H9 (cell line): Measurements from ENCODE around the gene SELENOV. TPM values are rescaled to one million over a fixed set of nuclear protein-coding genes. Genes with fewer than 3 reads are reported as not detected.

Experiments
- DNase-seq: peaks from one replicate; pipeline ENCODE4 v3.0.0-alpha.2; 2017
- H2AFZ ChIP-seq: one replicate; pipeline ENCODE4 v1.6.1; 2013; ENCODE audit warnings: mild to moderate bottlenecking, low read length, control low read depth, moderate library complexity
- H2AK5ac ChIP-seq: 2 replicates; pipeline ENCODE4 v1.6.1; 2013; ENCODE audit warnings: low read length, control low read depth, mixed read lengths; ENCODE audit not compliant: insufficient read length
- H2BK120ac ChIP-seq: one replicate; pipeline ENCODE4 v1.6.1; 2013; ENCODE audit warnings: low read depth, mild to moderate bottlenecking, low read length, control low read depth, inconsistent platforms; ENCODE audit not compliant: poor library complexity, severe bottlenecking
- H2BK12ac ChIP-seq: 2 replicates; pipeline ENCODE4 v1.6.1; 2013; ENCODE audit warnings: low read length, control low read depth, mixed read lengths, low read depth; ENCODE audit not compliant: insufficient read length
- H2BK15ac ChIP-seq: 2 replicates; pipeline ENCODE4 v1.6.1; 2013; ENCODE audit warnings: low read depth, low read length, control low read depth
- H2BK20ac ChIP-seq: one replicate; pipeline ENCODE4 v1.6.1; 2013; ENCODE audit warnings: low read depth, mild to moderate bottlenecking, low read length, control low read depth, inconsistent platforms; ENCODE audit not compliant: poor library complexity, severe bottlenecking
- H2BK5ac ChIP-seq: 2 replicates; pipeline ENCODE4 v1.6.1; 2013; ENCODE audit warnings: low read length, control low read depth, mixed read lengths; ENCODE audit not compliant: insufficient read length
- H3K14ac ChIP-seq: 2 replicates; pipeline ENCODE4 v1.6.1; 2013; ENCODE audit warnings: low read length, control low read depth; ENCODE audit not compliant: insufficient read depth
- H3K18ac ChIP-seq: 2 replicates; pipeline ENCODE4 v1.6.1; 2013; ENCODE audit warnings: low read depth, mild to moderate bottlenecking, mixed read lengths, low read length, control low read depth; ENCODE audit not compliant: insufficient read length
- H3K23ac ChIP-seq: 2 replicates; pipeline ENCODE4 v1.6.1; 2013; ENCODE audit warnings: low read length, control low read depth, mixed read lengths, low read depth; ENCODE audit not compliant: insufficient read length
- H3K23me2 ChIP-seq: 2 replicates; pipeline ENCODE4 v1.6.1; 2013; ENCODE audit warnings: low read depth, mild to moderate bottlenecking, mixed read lengths, low read length, control low read depth; ENCODE audit not compliant: insufficient read length, poor library complexity, severe bottlenecking
- H3K27ac ChIP-seq: 2 replicates; pipeline ENCODE4 v1.5.1; 2013; ENCODE audit warnings: low read length, control low read depth, mixed read lengths, low read depth; ENCODE audit not compliant: insufficient read length
- H3K27me3 ChIP-seq: 2 replicates; pipeline ENCODE4 v1.6.1; 2013; ENCODE audit warnings: low read length, control low read depth, inconsistent platforms; ENCODE audit not compliant: insufficient read depth
- H3K4ac ChIP-seq: 2 replicates; pipeline ENCODE4 v1.6.1; 2013; ENCODE audit warnings: low read depth, mild to moderate bottlenecking, control low read depth, inconsistent platforms, low read length, moderate library complexity
- H3K4me1 ChIP-seq: 2 replicates; pipeline ENCODE4 v1.6.1; 2013; ENCODE audit warnings: low read length, control low read depth, inconsistent platforms; ENCODE audit not compliant: insufficient read depth
- H3K4me2 ChIP-seq: 2 replicates; pipeline ENCODE4 v1.6.1; 2013; ENCODE audit warnings: low read length, control low read depth, mixed read lengths; ENCODE audit not compliant: insufficient read length, insufficient read depth
- H3K56ac ChIP-seq: 2 replicates; pipeline ENCODE4 v1.6.1; 2013; ENCODE audit warnings: low read depth, mild to moderate bottlenecking, mixed read lengths, low read length, control low read depth; ENCODE audit not compliant: insufficient read length
- H3K79me1 ChIP-seq: 2 replicates; pipeline ENCODE4 v1.6.1; 2013; ENCODE audit warnings: low read depth, mild to moderate bottlenecking, moderate library complexity, low read length, control low read depth, inconsistent platforms; ENCODE audit not compliant: insufficient read depth, poor library complexity, severe bottlenecking
- H3K79me2 ChIP-seq: 2 replicates; pipeline ENCODE4 v1.6.1; 2013; ENCODE audit warnings: low read length, control low read depth, inconsistent platforms; ENCODE audit not compliant: insufficient read depth
- H3K9ac ChIP-seq: 2 replicates; pipeline ENCODE4 v1.6.1; 2013; ENCODE audit warnings: low read length, control low read depth, mixed read lengths; ENCODE audit not compliant: insufficient read length; ENCODE audit errors: extremely low read depth
- H3K9me3 ChIP-seq: one replicate; pipeline ENCODE4 v1.6.1; 2013; ENCODE audit warnings: low read depth, low read length, inconsistent platforms; ENCODE audit not compliant: control insufficient read depth
- H3T11ph ChIP-seq: one replicate; pipeline ENCODE4 v1.6.1; 2013; ENCODE audit warnings: mild to moderate bottlenecking, low read length, control low read depth, inconsistent platforms
- H4K20me1 ChIP-seq: one replicate; pipeline ENCODE4 v1.6.1; 2013; ENCODE audit not compliant: control insufficient read depth, insufficient read length, insufficient read depth
- H4K5ac ChIP-seq: 2 replicates; pipeline ENCODE4 v1.6.1; 2013; ENCODE audit warnings: low read depth, mild to moderate bottlenecking, mixed read lengths, low read length, control low read depth; ENCODE audit not compliant: insufficient read length
- H4K8ac ChIP-seq: replicated peaks from 2 replicates; pipeline ENCODE4 v1.6.1; 2013; ENCODE audit warnings: low read length, control low read depth, mixed read lengths, low read depth; ENCODE audit not compliant: insufficient read length
- H4K91ac ChIP-seq: 2 replicates; pipeline ENCODE4 v1.6.1; 2013; ENCODE audit warnings: low read depth, mild to moderate bottlenecking, moderate library complexity, mixed read lengths, low read length, control low read depth; ENCODE audit not compliant: insufficient read length
- H3K27ac Mint-ChIP-seq, 3 experiments: 2 replicates in 2 of 3; 3 replicates in 1 of 3; pipeline ENCODE4 v1.8.0; 2020 to 2021; ENCODE audit warnings: mixed read lengths in 3 of 3, mild to moderate bottlenecking in 1 of 3, moderate library complexity in 1 of 3
- H3K27me3 Mint-ChIP-seq: 2 replicates; pipeline ENCODE4 v1.8.0; 2021; ENCODE audit warnings: low read depth, mild to moderate bottlenecking, moderate library complexity, mixed read lengths
- H3K36me3 Mint-ChIP-seq, 3 experiments: 2 replicates in 2 of 3; 3 replicates in 1 of 3; pipeline ENCODE4 v1.8.0; 2020 to 2021; ENCODE audit warnings: low read depth in 3 of 3, mixed read lengths in 3 of 3; ENCODE audit not compliant: insufficient read depth in 1 of 3
- H3K4me1 Mint-ChIP-seq, 2 experiments: 2 replicates each; pipeline ENCODE4 v1.8.0; 2020; ENCODE audit warnings: mixed read lengths in 2 of 2
- H3K4me3 Mint-ChIP-seq, 2 experiments: 2 replicates in 1 of 2; 3 replicates in 1 of 2; pipeline ENCODE4 v1.8.0; 2020 to 2021; ENCODE audit warnings: mild to moderate bottlenecking in 2 of 2, mixed read lengths in 2 of 2, moderate library complexity in 1 of 2
- H3K9me3 Mint-ChIP-seq, 2 experiments: 2 replicates in 1 of 2; 3 replicates in 1 of 2; pipeline ENCODE4 v1.8.0; 2020; ENCODE audit warnings: mild to moderate bottlenecking in 2 of 2, mixed read lengths in 2 of 2, moderate library complexity in 1 of 2
- WGBS: extraction: QIAGEN DNeasy Blood & Tissue Kit; methylation state at CpG from one replicate; pipeline ENCODE4 v1.1.7; 2013; ENCODE audit warnings: missing lambda C conversion rate, low lambda C conversion rate, mixed read lengths; ENCODE audit not compliant: insufficient read length; ENCODE audit errors: extremely low coverage; 5-methylcytosine and 5-hydroxymethylcytosine counted together
- total RNA-seq: library from RNA; stranded (reverse); gene quantifications from 2 replicates; pipeline ENCODE4 v1.2.1, GENCODE V29; 2021
- TF ChIP-seq, protein P1 (sequence below): fragments of 200-600 bp; sonication (generic); conservative IDR thresholded peaks from 3 replicates; pipeline ENCODE4 v1.8.0; 2021; ENCODE audit warnings: antibody characterized with exemption, mild to moderate bottlenecking

SELENOV gene
- total RNA-seq, 1 experiment from 2014 or later, result 6.9 TPM

GRCh38 chr19:39508629-39509028, 6.3 kb upstream of the SELENOV start:
- no peak overlapping the region for H3K23ac ChIP-seq
- H3K9me3 ChIP-seq, result no peaks in the 10 kb centered on the region
- H3T11ph ChIP-seq, result no peak overlapping the region
- no peak overlapping the region for H3K27ac ChIP-seq
- peaks cover 7 to 11% of the 10 kb centered on the region in 2 experiments; a peak in 4 of 5 replicates for H3K9me3 Mint-ChIP-seq
- peak overlapping the region in 1 of 2 experiments; percentile 83; a peak in 1 of 5 replicates for H3K4me3 Mint-ChIP-seq
- H2BK15ac ChIP-seq, result no peak overlapping the region
- DNase-seq, result no peak
- peaks cover 10% of the 10 kb centered on the region for H3K23me2 ChIP-seq
- peaks cover 9 to 10% of the 10 kb centered on the region in 2 experiments for H3K4me1 Mint-ChIP-seq
- no peak overlapping the region for H2BK5ac ChIP-seq
- H3K56ac ChIP-seq, result no peak overlapping the region
- H3K79me2 ChIP-seq, result no peaks in the 10 kb centered on the region
- H3K27me3 Mint-ChIP-seq, result peaks cover 86% of the 10 kb centered on the region
- H2BK12ac ChIP-seq, result no peak overlapping the region
- no peak overlapping the region for H3K9ac ChIP-seq
- H3K4me2 ChIP-seq, result no peak overlapping the region
- H4K20me1 ChIP-seq, result no peaks in the 10 kb centered on the region
- no peak overlapping the region for H4K91ac ChIP-seq
- no peak overlapping the region for H2AFZ ChIP-seq
- H3K18ac ChIP-seq, result no peak overlapping the region
- peaks cover 0 to 5% (median 3%) of the 10 kb centered on the region in 3 experiments; a peak in 2 of 7 replicates for H3K36me3 Mint-ChIP-seq
- no CpG with 5 or more reads among the region's 9 CpGs for WGBS
- H3K27me3 ChIP-seq, result peaks cover 19% of the 10 kb centered on the region; the same call in 1 of the 2 replicates
- no peaks in the 10 kb centered on the region for H3K79me1 ChIP-seq
- no peak overlapping the region for H4K5ac ChIP-seq
- H3K4ac ChIP-seq, result no peak overlapping the region
- H3K14ac ChIP-seq, result no peak overlapping the region
- H2BK20ac ChIP-seq, result no peak overlapping the region
- H3K27ac Mint-ChIP-seq, result no peak overlapping the region
- TF ChIP-seq, protein P1, sequence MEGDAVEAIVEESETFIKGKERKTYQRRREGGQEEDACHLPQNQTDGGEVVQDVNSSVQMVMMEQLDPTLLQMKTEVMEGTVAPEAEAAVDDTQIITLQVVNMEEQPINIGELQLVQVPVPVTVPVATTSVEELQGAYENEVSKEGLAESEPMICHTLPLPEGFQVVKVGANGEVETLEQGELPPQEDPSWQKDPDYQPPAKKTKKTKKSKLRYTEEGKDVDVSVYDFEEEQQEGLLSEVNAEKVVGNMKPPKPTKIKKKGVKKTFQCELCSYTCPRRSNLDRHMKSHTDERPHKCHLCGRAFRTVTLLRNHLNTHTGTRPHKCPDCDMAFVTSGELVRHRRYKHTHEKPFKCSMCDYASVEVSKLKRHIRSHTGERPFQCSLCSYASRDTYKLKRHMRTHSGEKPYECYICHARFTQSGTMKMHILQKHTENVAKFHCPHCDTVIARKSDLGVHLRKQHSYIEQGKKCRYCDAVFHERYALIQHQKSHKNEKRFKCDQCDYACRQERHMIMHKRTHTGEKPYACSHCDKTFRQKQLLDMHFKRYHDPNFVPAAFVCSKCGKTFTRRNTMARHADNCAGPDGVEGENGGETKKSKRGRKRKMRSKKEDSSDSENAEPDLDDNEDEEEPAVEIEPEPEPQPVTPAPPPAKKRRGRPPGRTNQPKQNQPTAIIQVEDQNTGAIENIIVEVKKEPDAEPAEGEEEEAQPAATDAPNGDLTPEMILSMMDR, result no peak
- H2AK5ac ChIP-seq, result no peak overlapping the region
- no peaks in the 10 kb centered on the region for H3K4me1 ChIP-seq
- H2BK120ac ChIP-seq, result no peak overlapping the region
- H4K8ac ChIP-seq, result no peak overlapping the region
